ENCODE data around the gene PMVK. TPM values are rescaled to one million over a fixed set of nuclear protein-coding genes. Genes with fewer than 3 reads are reported as not detected.

The PMVK gene
- total and polyA plus RNA-seq, 2 donors (not counting 1 experiment from before 2014, with no cell fraction given) = 10.1 to 25.1 TPM

DNA sequence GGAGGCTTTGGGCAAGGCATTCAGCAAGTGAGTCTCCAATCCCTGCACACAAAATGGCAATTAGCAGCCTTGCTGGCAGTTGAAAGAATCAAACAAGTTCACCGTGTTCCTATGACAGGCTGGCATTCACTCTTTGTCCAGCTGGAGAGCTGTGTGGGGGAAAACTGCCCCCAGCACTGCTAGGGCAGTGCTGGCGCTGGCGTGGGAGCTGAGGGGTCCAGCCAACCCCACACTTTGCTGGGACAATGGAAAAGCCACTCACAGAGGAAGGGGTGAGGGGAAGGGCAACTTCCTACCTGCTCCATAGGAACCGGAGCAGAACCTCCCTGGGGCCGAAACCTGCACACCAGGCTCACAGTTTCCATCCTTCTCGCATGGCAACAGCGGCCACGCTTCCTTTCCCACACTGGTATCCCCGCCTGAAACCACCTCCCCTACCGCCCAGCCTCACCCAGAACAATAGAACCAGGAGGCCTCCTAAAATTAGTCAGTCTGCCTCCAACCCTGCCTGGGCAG is 39.7 kb downstream of the PMVK start:
- no peak overlapping the region for H3K4me2 ChIP-seq (ENCODE audit: extremely low read depth, insufficient read depth, low read length)
- no peaks in the 10 kb centered on the region for H4K20me1 ChIP-seq (ENCODE audit: control insufficient read depth, extremely low read depth, insufficient read depth, low read length)
- peaks cover 2% of the 10 kb centered on the region for H3K27me3 ChIP-seq (ENCODE audit: control insufficient read depth, insufficient read depth, low read length)
- H3K4me1 ChIP-seq (ENCODE audit: control insufficient read depth, extremely low read depth, insufficient read depth, low read length) = no peaks in the 10 kb centered on the region
- no peak overlapping the region for H3K27ac ChIP-seq (ENCODE audit: insufficient read depth, low read length)
- H3K9me3 ChIP-seq (ENCODE audit: control insufficient read depth, insufficient read depth, low read depth, low read length) = no peaks in the 10 kb centered on the region
- no peak overlapping the region for H3K9ac ChIP-seq (ENCODE audit: insufficient read depth, low read length)
- no peak for DNase-seq (ENCODE audit: low read depth in 2 of 2)
- H2AFZ ChIP-seq (ENCODE audit: low read length) = no peak overlapping the region
- no peaks in the 10 kb centered on the region for H3K36me3 ChIP-seq (ENCODE audit: control insufficient read depth, insufficient read depth, low read length)
- H3K79me2 ChIP-seq (ENCODE audit: control insufficient read depth, insufficient read depth, low read length) = no peaks in the 10 kb centered on the region
- H3K4me3 ChIP-seq (replicated peaks in 1 of 4; ENCODE audit: control extremely low read depth in 1 of 4, insufficient read depth in 1 of 4, low read depth in 3 of 4, low read length in 4 of 4) = no peak overlapping the region
- TF ChIP-seq, protein P1, sequence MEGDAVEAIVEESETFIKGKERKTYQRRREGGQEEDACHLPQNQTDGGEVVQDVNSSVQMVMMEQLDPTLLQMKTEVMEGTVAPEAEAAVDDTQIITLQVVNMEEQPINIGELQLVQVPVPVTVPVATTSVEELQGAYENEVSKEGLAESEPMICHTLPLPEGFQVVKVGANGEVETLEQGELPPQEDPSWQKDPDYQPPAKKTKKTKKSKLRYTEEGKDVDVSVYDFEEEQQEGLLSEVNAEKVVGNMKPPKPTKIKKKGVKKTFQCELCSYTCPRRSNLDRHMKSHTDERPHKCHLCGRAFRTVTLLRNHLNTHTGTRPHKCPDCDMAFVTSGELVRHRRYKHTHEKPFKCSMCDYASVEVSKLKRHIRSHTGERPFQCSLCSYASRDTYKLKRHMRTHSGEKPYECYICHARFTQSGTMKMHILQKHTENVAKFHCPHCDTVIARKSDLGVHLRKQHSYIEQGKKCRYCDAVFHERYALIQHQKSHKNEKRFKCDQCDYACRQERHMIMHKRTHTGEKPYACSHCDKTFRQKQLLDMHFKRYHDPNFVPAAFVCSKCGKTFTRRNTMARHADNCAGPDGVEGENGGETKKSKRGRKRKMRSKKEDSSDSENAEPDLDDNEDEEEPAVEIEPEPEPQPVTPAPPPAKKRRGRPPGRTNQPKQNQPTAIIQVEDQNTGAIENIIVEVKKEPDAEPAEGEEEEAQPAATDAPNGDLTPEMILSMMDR (conservative IDR thresholded peaks at IDR 0.05 in 1 of 2, IDR thresholded peaks at IDR 0.05 in 1 of 2; ENCODE audit: low read depth in 1 of 2, low read length in 2 of 2) = no peak
- no peak for TF ChIP-seq EZH2 (IDR thresholded peaks at IDR 0.05; ENCODE audit: low read length, missing control alignments)

DNA sequence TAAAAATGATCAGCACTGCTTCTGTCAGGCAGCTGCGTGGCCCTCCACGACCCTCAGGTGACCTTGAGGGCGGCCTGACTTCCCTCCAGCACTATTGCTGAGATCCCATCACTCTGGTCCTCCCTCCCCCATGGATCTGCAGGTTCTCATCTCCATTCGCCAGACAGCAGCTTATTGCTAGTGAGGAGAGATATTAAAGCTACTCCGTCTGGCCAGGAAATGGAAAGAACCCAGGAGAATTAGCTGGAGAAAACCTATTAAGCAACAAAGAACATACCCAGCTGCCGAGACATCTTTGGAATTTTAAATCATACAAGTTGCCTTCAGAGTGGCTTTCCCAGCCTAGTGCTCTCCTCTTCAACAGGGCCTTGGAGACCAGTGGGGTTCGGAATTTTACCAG is 40.7 kb downstream of the PMVK start:
- no peak overlapping the region for H3K4me2 ChIP-seq (ENCODE audit: extremely low read depth, insufficient read depth, low read length)
- no peaks in the 10 kb centered on the region for H3K36me3 ChIP-seq (ENCODE audit: control insufficient read depth, insufficient read depth, low read length)
- TF ChIP-seq EZH2 (IDR thresholded peaks at IDR 0.05; ENCODE audit: low read length, missing control alignments) = no peak
- TF ChIP-seq, protein P1 (conservative IDR thresholded peaks at IDR 0.05 in 1 of 2, IDR thresholded peaks at IDR 0.05 in 1 of 2; ENCODE audit: low read depth in 1 of 2, low read length in 2 of 2) = no peak
- H3K27ac ChIP-seq (ENCODE audit: insufficient read depth, low read length) = no peak overlapping the region
- H4K20me1 ChIP-seq (ENCODE audit: control insufficient read depth, extremely low read depth, insufficient read depth, low read length) = no peaks in the 10 kb centered on the region
- H3K9ac ChIP-seq (ENCODE audit: insufficient read depth, low read length) = no peak overlapping the region
- no peaks in the 10 kb centered on the region for H3K4me1 ChIP-seq (ENCODE audit: control insufficient read depth, extremely low read depth, insufficient read depth, low read length)
- DNase-seq (ENCODE audit: low read depth in 2 of 2) = no peak
- no peaks in the 10 kb centered on the region for H3K79me2 ChIP-seq (ENCODE audit: control insufficient read depth, insufficient read depth, low read length)
- H3K4me3 ChIP-seq (replicated peaks in 1 of 4; ENCODE audit: control extremely low read depth in 1 of 4, insufficient read depth in 1 of 4, low read depth in 3 of 4, low read length in 4 of 4) = no peak overlapping the region
- H3K9me3 ChIP-seq (ENCODE audit: control insufficient read depth, insufficient read depth, low read depth, low read length) = no peaks in the 10 kb centered on the region
- no peak overlapping the region for H2AFZ ChIP-seq (ENCODE audit: low read length)
- peaks cover 2% of the 10 kb centered on the region for H3K27me3 ChIP-seq (ENCODE audit: control insufficient read depth, insufficient read depth, low read length)

DNA sequence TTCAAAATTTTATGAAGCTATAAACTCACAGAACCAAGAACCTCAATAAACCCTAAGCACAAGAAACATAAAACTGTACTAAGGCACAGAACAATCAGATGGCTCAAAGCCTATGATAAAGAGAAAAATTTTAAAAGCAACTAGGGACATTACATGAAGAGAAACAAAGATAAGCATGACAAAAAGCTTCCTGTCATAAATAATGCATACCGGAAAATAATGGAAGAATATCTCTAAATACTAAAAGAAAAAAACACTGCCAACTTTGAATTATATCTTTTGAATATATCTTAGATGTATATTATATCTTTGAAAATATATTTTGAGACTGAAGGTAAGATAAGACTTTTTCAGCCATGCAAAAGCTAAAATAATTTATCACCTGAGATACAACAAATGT is 45.1 kb downstream of the PMVK start:
- H3K79me2 ChIP-seq (ENCODE audit: control insufficient read depth, insufficient read depth, low read length) = no peaks in the 10 kb centered on the region
- H3K27me3 ChIP-seq (ENCODE audit: control insufficient read depth, insufficient read depth, low read length) = peaks cover 18% of the 10 kb centered on the region
- no peak overlapping the region for H3K4me2 ChIP-seq (ENCODE audit: extremely low read depth, insufficient read depth, low read length)
- H3K4me3 ChIP-seq (replicated peaks in 1 of 4; ENCODE audit: control extremely low read depth in 1 of 4, insufficient read depth in 1 of 4, low read depth in 3 of 4, low read length in 4 of 4) = no peak overlapping the region
- H3K4me1 ChIP-seq (ENCODE audit: control insufficient read depth, extremely low read depth, insufficient read depth, low read length) = no peaks in the 10 kb centered on the region
- TF ChIP-seq, protein P1 (conservative IDR thresholded peaks at IDR 0.05 in 1 of 2, IDR thresholded peaks at IDR 0.05 in 1 of 2; ENCODE audit: low read depth in 1 of 2, low read length in 2 of 2) = no peak
- TF ChIP-seq EZH2 (IDR thresholded peaks at IDR 0.05; ENCODE audit: low read length, missing control alignments) = no peak
- no peak overlapping the region for H3K27ac ChIP-seq (ENCODE audit: insufficient read depth, low read length)
- no peaks in the 10 kb centered on the region for H3K9me3 ChIP-seq (ENCODE audit: control insufficient read depth, insufficient read depth, low read depth, low read length)
- no peaks in the 10 kb centered on the region for H4K20me1 ChIP-seq (ENCODE audit: control insufficient read depth, extremely low read depth, insufficient read depth, low read length)
- no peak overlapping the region for H3K9ac ChIP-seq (ENCODE audit: insufficient read depth, low read length)
- H3K36me3 ChIP-seq (ENCODE audit: control insufficient read depth, insufficient read depth, low read length) = no peaks in the 10 kb centered on the region
- DNase-seq (ENCODE audit: low read depth in 2 of 2) = no peak
- no peak overlapping the region for H2AFZ ChIP-seq (ENCODE audit: low read length)
